ENCODE measurements around the gene GAS2L3. TPM values are rescaled to one million over a fixed set of nuclear protein-coding genes. Genes with fewer than 3 reads are reported as not detected.
"Not testable (repeated sequence)": the region's sequence is repeated elsewhere in the genome, so short reads cannot be mapped to it uniquely, and the experiment has no call there.

GAS2L3 gene
- total RNA-seq, 2 donors from 2014 or later: 2.1 to 2.3 TPM

DNA sequence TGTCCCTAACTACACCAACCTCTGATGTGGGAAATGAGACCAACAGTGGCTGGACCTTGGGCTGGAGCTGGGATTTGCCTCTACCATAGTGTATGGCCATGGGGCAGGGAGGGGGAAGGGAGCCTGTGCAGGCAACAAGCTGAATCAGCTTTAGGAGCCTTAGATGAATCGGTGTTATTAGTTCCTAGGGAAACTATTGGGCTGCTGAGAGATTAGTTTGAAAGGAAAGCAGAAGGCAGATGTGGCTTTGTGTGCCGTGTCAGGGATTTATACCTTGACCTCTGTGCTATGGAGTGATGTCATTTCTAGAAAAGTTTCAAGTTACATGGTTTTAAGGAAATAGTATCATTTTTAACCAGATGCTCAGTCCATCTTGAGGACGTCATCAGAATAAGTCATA lies 19.5 kb upstream of the GAS2L3 start:
- ATAC-seq: peak; percentile 23

DNA sequence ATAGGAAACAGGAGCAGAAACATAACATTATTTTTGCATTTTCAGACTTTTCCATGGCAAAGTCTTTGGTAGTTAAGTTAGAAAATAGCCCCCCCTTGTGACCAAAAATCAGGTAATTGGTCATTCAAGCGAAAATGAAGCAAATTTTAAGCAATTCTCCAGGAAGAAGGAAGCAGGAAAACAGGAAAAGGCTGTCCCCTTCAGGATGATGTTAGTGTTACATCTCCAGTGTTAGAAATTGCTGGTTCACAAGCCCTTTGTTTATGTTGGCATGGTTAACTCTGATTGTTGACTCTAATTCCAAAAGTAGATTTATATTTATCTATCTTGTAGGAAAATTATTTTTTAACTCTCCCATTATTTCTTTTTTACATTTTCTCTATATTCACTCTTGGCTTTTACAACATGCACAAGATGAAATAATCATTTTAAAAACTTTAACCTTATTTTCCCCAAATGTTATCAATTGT lies 18.8 kb upstream of the GAS2L3 start:
- TF ChIP-seq POLR2A (IDR thresholded peaks at IDR 0.05): no peak
- TF ChIP-seq, protein P1, sequence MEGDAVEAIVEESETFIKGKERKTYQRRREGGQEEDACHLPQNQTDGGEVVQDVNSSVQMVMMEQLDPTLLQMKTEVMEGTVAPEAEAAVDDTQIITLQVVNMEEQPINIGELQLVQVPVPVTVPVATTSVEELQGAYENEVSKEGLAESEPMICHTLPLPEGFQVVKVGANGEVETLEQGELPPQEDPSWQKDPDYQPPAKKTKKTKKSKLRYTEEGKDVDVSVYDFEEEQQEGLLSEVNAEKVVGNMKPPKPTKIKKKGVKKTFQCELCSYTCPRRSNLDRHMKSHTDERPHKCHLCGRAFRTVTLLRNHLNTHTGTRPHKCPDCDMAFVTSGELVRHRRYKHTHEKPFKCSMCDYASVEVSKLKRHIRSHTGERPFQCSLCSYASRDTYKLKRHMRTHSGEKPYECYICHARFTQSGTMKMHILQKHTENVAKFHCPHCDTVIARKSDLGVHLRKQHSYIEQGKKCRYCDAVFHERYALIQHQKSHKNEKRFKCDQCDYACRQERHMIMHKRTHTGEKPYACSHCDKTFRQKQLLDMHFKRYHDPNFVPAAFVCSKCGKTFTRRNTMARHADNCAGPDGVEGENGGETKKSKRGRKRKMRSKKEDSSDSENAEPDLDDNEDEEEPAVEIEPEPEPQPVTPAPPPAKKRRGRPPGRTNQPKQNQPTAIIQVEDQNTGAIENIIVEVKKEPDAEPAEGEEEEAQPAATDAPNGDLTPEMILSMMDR (IDR thresholded peaks at IDR 0.05): peak; percentile 76 to 99 (median 93)
- intact Hi-C loops (cut with DNase I): loop anchor here (10.0 kb wide), 1 partner anchor 320 kb away; no protein-coding TSS in a partner anchor
- DNase-seq (peak in 3 of 4 donors; percentile 28 to 69 (median 38)), ATAC-seq (peak; percentile 93)
- Histone ChIP-seq H3K36me3 (replicated peaks in 1 of 2; ENCODE audit: insufficient read depth in 1 of 2, low read depth in 2 of 2) (no peaks in the 10 kb centered on the region), H3K4me3 (no peak overlapping the region), H3K27me3 (no peaks in the 10 kb centered on the region), H3K27ac (no peak overlapping the region), H3K9me3 (no peaks in the 10 kb centered on the region), H3K4me1 (peaks cover 12% of the 10 kb centered on the region)
- WGBS, 2 donors: 0% methylated on average over 1 of the region's 1 CpG

More for the DNA sequence above, 19.5 kb upstream of the GAS2L3 start:
- peak overlapping the region in 2 of 4 donors; percentile 23 to 37 for H3K27ac ChIP-seq
- intact Hi-C loops (cut with DNase I): loop anchor here (10.0 kb wide), 1 partner anchor 319 kb away; no protein-coding TSS in a partner anchor
- H3K27me3 ChIP-seq: no peaks in the 10 kb centered on the region
- TF ChIP-seq, protein P1 (IDR thresholded peaks at IDR 0.05): no peak
- TF ChIP-seq POLR2A (IDR thresholded peaks at IDR 0.05): no peak
- H3K4me1 ChIP-seq: peaks cover 12% of the 10 kb centered on the region
- WGBS, 2 donors: 34 to 41% methylated on average over 3 of the region's 3 CpGs
- no peaks in the 10 kb centered on the region for H3K36me3 ChIP-seq (replicated peaks in 1 of 2; ENCODE audit: insufficient read depth in 1 of 2, low read depth in 2 of 2)
- H3K9me3 ChIP-seq: no peaks in the 10 kb centered on the region
- no peak overlapping the region for H3K4me3 ChIP-seq
- no peak for DNase-seq

DNA sequence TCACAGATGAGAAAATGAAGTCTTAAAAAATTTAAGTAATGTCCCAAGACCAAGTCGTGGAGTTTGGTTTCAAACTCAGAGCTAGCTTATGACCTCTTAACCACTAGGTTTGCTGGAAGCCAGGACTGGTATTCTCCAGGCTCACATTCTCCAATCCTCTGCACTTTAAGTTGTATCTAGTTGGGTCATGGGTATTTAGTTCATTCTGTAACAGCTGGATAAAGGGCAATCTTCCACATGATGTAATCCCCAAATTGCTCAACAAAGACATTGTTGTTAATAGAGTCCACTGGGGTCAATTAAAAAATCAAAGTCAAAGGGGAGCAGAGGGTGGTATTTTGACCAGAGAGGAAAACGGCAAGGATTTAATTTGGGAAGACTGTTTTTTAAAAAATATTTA lies 17.8 kb upstream of the GAS2L3 start:
- intact Hi-C loops (cut with DNase I): loop anchor here (10.0 kb wide), 1 partner anchor 321 kb away; no protein-coding TSS in a partner anchor
- 27 to 36% methylated on average over 2 of the region's 2 CpGs for WGBS, 2 donors
- Histone ChIP-seq H3K4me1 (peaks cover 12% of the 10 kb centered on the region), H3K27me3 (no peaks in the 10 kb centered on the region), H3K4me3 (no peak overlapping the region), H3K9me3 (no peaks in the 10 kb centered on the region), H3K36me3 (replicated peaks in 1 of 2; ENCODE audit: insufficient read depth in 1 of 2, low read depth in 2 of 2) (no peaks in the 10 kb centered on the region), H3K27ac (no peak overlapping the region)
- peak; percentile 75 for ATAC-seq
- DNase-seq: peak in 1 of 4 donors; percentile 40
- TF ChIP-seq POLR2A (IDR thresholded peaks at IDR 0.05): no peak
- TF ChIP-seq, protein P1 (IDR thresholded peaks at IDR 0.05): peak in 1 of 7 experiments; percentile 5

DNA sequence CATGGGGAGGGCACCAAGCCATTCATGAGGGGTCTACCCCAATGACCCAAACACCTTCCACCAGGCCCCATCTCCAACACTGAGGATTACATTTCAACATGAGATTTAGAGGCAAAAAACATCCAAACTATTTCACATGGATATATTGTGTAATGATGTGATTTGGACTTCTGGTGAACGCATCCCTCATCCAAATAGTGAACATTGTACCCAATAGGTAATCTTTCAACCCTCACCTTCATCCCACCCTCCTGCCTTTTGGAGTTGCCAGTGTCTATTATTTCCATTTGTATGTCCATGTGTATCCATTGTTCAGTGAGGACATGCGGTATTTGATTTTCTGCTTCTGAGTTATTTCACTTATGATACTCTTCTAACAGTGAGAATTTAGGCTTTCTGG lies 16.1 kb upstream of the GAS2L3 start:
- WGBS, 2 donors: 96 to 98% methylated on average over 2 of the region's 2 CpGs
- ATAC-seq: no peak
- H3K27ac ChIP-seq: no peak overlapping the region
- no peak for DNase-seq
- H3K27me3 ChIP-seq: no peaks in the 10 kb centered on the region
- H3K36me3 ChIP-seq (replicated peaks in 1 of 2; ENCODE audit: insufficient read depth in 1 of 2, low read depth in 2 of 2): no peaks in the 10 kb centered on the region
- intact Hi-C loops (cut with DNase I): loop anchor here (10.0 kb wide), 1 partner anchor 323 kb away; no protein-coding TSS in a partner anchor
- no peaks in the 10 kb centered on the region for H3K9me3 ChIP-seq
- no peak overlapping the region for H3K4me3 ChIP-seq
- TF ChIP-seq, protein P1 (IDR thresholded peaks at IDR 0.05): no peak
- TF ChIP-seq POLR2A (IDR thresholded peaks at IDR 0.05): no peak
- peaks cover 12% of the 10 kb centered on the region for H3K4me1 ChIP-seq

DNA sequence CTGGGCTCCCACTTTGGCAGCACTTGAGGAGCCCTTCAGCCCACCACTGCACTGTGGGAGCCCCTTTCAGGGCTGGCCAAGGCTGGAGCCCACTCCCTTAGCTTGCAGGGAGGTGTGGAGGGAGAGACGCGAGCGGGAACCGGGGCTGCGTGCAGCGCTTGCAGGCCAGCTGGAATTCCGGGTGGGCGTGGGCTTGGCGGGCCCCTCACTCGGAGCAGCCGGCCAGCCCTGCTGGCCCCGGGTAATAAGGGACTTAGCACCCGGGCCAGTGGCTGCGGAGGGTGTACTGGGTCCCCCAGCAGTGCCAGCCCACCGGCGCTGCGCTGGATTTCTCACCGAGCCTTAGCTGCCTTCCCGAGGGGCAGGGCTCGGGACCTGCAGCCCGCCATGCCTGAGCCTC lies 14.2 kb upstream of the GAS2L3 start:
- H3K27ac ChIP-seq; H3K27me3 ChIP-seq; H3K4me3 ChIP-seq; H3K36me3 ChIP-seq (replicated peaks in 1 of 2; ENCODE audit: insufficient read depth in 1 of 2, low read depth in 2 of 2); DNase-seq; ATAC-seq; H3K9me3 ChIP-seq: not testable (repeated sequence)
- 90 to 96% methylated on average over 9 to 12 of the region's 21 CpGs for WGBS, 2 donors
- intact Hi-C loops (cut with DNase I): loop anchor here (10.0 kb wide), 1 partner anchor 324 kb away; no protein-coding TSS in a partner anchor
- H3K4me1 ChIP-seq: peaks cover 12% of the 10 kb centered on the region
